GM23338 (cell line): ENCODE results near the gene IFNG-AS1. TPM values are rescaled to one million over a fixed set of nuclear protein-coding genes. Genes with fewer than 3 reads are reported as not detected.

Source experiments
- ATAC-seq: fragments of 200-7000 bp; cut with Tn5 transposase; 3 replicates; pipeline ENCODE4 v1.9.1; 2020
- DNase-seq: peaks from one replicate; pipeline ENCODE4 v3.0.0-alpha.2; 2015; ENCODE audit warnings: low spot score
- H2AFZ ChIP-seq: fragments of 200-600 bp; sonication (generic); 2 replicates; pipeline ENCODE4 v1.8.0; 2016; ENCODE audit warnings: antibody characterized with exemption, mild to moderate bottlenecking, moderate library complexity
- H3F3A ChIP-seq: fragments of 200-600 bp; sonication (generic); replicated peaks from 2 replicates; pipeline ENCODE4 v1.8.0; 2017; ENCODE audit warnings: antibody characterized with exemption, mixed run types, low read depth
- H3K27ac ChIP-seq: fragments of 200-600 bp; sonication (generic); 2 replicates; pipeline ENCODE4 v1.6.1; 2016; ENCODE audit warnings: low read depth
- H3K27me3 ChIP-seq: fragments of 200-600 bp; sonication (generic); 2 replicates; pipeline ENCODE4 v1.8.0; 2016; ENCODE audit warnings: mild to moderate bottlenecking, mixed run types, moderate library complexity; ENCODE audit not compliant: insufficient read depth
- H3K36me3 ChIP-seq: fragments of 200-600 bp; sonication (generic); 2 replicates; pipeline ENCODE4 v1.8.0; 2016; ENCODE audit warnings: mild to moderate bottlenecking; ENCODE audit not compliant: insufficient read depth
- H3K4me1 ChIP-seq: fragments of 200-600 bp; sonication (generic); 2 replicates; pipeline ENCODE4 v1.8.0; 2016; ENCODE audit warnings: mild to moderate bottlenecking, moderate library complexity; ENCODE audit not compliant: insufficient read depth
- H3K4me2 ChIP-seq: fragments of 200-600 bp; sonication (generic); 2 replicates; pipeline ENCODE4 v1.7.1; 2017; ENCODE audit warnings: mixed run types
- H3K4me3 ChIP-seq: fragments of 200-600 bp; sonication (generic); 2 replicates; pipeline ENCODE4 v1.6.1; 2016; ENCODE audit warnings: mixed run types
- H3K79me2 ChIP-seq: fragments of 200-600 bp; sonication (generic); replicated peaks from 2 replicates; pipeline ENCODE4 v1.8.0; 2017; ENCODE audit warnings: mild to moderate bottlenecking; ENCODE audit not compliant: insufficient read depth
- H3K9me2 ChIP-seq: fragments of 200-600 bp; sonication (generic); 2 replicates; pipeline ENCODE4 v1.8.0; 2017; ENCODE audit not compliant: insufficient read depth
- H4K20me1 ChIP-seq: fragments of 200-600 bp; sonication (generic); replicated peaks from 2 replicates; pipeline ENCODE4 v1.8.0; 2017; ENCODE audit warnings: mild to moderate bottlenecking; ENCODE audit not compliant: insufficient read depth
- H3K27ac Mint-ChIP-seq: 2 replicates; pipeline ENCODE4 v1.8.0; 2020; ENCODE audit warnings: inconsistent platforms, mild to moderate bottlenecking, moderate library complexity, mixed read lengths
- H3K27me3 Mint-ChIP-seq: 3 replicates; pipeline ENCODE4 v1.8.0; 2022; ENCODE audit warnings: low read depth, mild to moderate bottlenecking, moderate library complexity, mixed read lengths, inconsistent platforms; ENCODE audit not compliant: insufficient read depth, poor library complexity
- H3K36me3 Mint-ChIP-seq: 3 replicates; pipeline ENCODE4 v1.8.0; 2021; ENCODE audit warnings: low read depth, mild to moderate bottlenecking, inconsistent platforms, moderate library complexity, mixed read lengths
- H3K4me1 Mint-ChIP-seq: 3 replicates; pipeline ENCODE4 v1.8.0; 2020; ENCODE audit warnings: mild to moderate bottlenecking, inconsistent platforms, mixed read lengths
- H3K4me3 Mint-ChIP-seq: 3 replicates; pipeline ENCODE4 v1.8.0; 2021; ENCODE audit warnings: moderate library complexity, mild to moderate bottlenecking, inconsistent platforms, mixed read lengths
- H3K9me3 Mint-ChIP-seq: 3 replicates; pipeline ENCODE4 v1.8.0; 2020; ENCODE audit warnings: moderate library complexity, mild to moderate bottlenecking, inconsistent platforms, mixed read lengths
- EZH2 ChIP-seq: fragments of 200-600 bp; sonication (generic); IDR thresholded peaks from one replicate; pipeline ENCODE4 v1.8.0; 2017; ENCODE audit warnings: antibody characterized with exemption, mild to moderate bottlenecking, low read depth; ENCODE audit not compliant: unreplicated experiment
- EZH2phosphoT487 ChIP-seq: fragments of 200-600 bp; sonication (generic); IDR thresholded peaks from one replicate; pipeline ENCODE4 v1.8.1; 2018; ENCODE audit warnings: antibody characterized with exemption; ENCODE audit not compliant: unreplicated experiment
- NANOG ChIP-seq: IDR thresholded peaks from 2 replicates; pipeline ENCODE4 v1.6.1; 2016; ENCODE audit warnings: antibody characterized with exemption, borderline replicate concordance
- POLR2AphosphoS5 ChIP-seq: IDR thresholded peaks from 2 replicates; pipeline ENCODE4 v1.6.1; 2016; ENCODE audit warnings: antibody characterized with exemption, low read depth
- STAT1 ChIP-seq: IDR thresholded peaks from one replicate; pipeline ENCODE4 v1.6.1; 2016; ENCODE audit warnings: antibody characterized with exemption; ENCODE audit not compliant: unreplicated experiment
- ZNF114 ChIP-seq: fragments of 250-450 bp; sonication (Bioruptor Pico); IDR thresholded peaks from 2 replicates; pipeline ENCODE4 v1.5.0; 2020; ENCODE audit warnings: mild to moderate bottlenecking, moderate library complexity
- ZNF331 ChIP-seq: fragments of 250-450 bp; sonication (Bioruptor Pico); IDR thresholded peaks from 2 replicates; pipeline ENCODE4 v1.5.0; 2020; ENCODE audit warnings: low read depth, mild to moderate bottlenecking, moderate library complexity
- ZNF462 ChIP-seq: fragments of 250-450 bp; sonication (Bioruptor Pico); IDR thresholded peaks from 2 replicates; pipeline ENCODE4 v1.5.0; 2020; ENCODE audit warnings: mild to moderate bottlenecking, moderate library complexity
- polyA plus RNA-seq: library from polyadenylated mRNA; unstranded; fragments of >200 nt; fragmentation: Nextera tagmentation; extraction: Ambion mirVana; gene quantifications from 2 replicates; pipeline ENCODE4 v1.2.1, GENCODE V29; 2016
- total RNA-seq: library from RNA; depleted of rRNA; stranded (reverse); fragments of >200 nt; shearing (Covaris generic); gene quantifications from 2 replicates; pipeline ENCODE4 v1.2.3, GENCODE V29; 2014
- TF ChIP-seq, protein P1 (sequence below), 2 experiments: fragments of 200-600 bp in 1 of 2; sonication (generic) in 1 of 2; conservative IDR thresholded peaks; 2 replicates each; pipeline versions ENCODE4 v1.5.1 to v1.6.1; 2016 to 2017; ENCODE audit warnings: antibody characterized with exemption in 2 of 2, low read depth in 2 of 2, mild to moderate bottlenecking in 2 of 2, moderate library complexity in 1 of 2

IFNG-AS1 gene
- total and polyA plus RNA-seq, 2 experiments from 2014 or later = not detected

GRCh38 chr12:68065687-68066086, 76.4 kb downstream of the IFNG-AS1 start (continued):
- no peak for TF ChIP-seq STAT1
- TF ChIP-seq EZH2phosphoT487 = no peak
- TF ChIP-seq EZH2 = no peak
- no peak for TF ChIP-seq ZNF114

DNA sequence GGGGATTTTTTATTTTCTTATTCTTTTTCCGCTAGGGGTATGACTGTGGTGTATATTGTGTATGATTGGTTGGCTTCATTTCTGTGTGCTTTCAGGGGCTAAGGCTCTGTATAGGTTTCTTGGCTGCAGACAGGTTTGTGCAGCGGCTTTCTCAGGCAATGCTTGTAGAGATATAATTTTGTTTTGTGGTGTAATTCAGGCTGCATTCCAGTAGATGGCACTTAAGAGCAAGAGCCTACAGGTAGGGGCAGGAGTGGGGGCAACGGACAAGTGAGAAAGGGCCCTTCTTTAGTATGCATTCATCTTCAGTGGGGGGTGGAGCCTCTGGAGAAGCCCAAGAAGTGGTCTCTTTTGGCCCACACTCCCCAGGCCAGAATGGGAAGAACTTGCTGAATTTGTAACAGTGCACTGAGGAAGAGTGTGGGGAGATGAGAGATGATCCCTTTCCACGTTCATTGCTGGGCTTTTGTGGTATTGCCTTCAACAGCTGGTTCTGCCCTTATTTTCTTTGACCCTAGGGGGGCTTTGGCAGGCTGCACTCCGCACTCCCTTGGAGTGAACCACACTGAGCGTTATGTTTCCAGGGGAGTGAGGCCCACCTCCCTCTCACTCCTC, 78.6 kb downstream of the IFNG-AS1 start:
- no peak overlapping the region for H3K27ac Mint-ChIP-seq
- ATAC-seq (peak; percentile 50; the same call in 2 of the 3 replicates), DNase-seq (peak; percentile 62)
- H3K4me1 Mint-ChIP-seq = no peaks in the 10 kb centered on the region
- Histone ChIP-seq H3K27ac (no peak overlapping the region), H3K79me2 (no peaks in the 10 kb centered on the region), H3K27me3 (no peaks in the 10 kb centered on the region), H3K9me2 (0 out of 2 replicates have a peak, but pooled peaks cover 4% of the 10 kb centered on the region), H3K4me3 (no peak overlapping the region), H4K20me1 (no peaks in the 10 kb centered on the region), H3F3A (no peaks in the 10 kb centered on the region), H3K4me1 (no peaks in the 10 kb centered on the region), H3K4me2 (no peak overlapping the region), H2AFZ (no peak overlapping the region), H3K36me3 (no peaks in the 10 kb centered on the region)
- no peak overlapping the region for H3K4me3 Mint-ChIP-seq
- TF ChIP-seq EZH2 (no peak), EZH2phosphoT487 (no peak), ZNF331 (no peak), POLR2AphosphoS5 (no peak), ZNF462 (no peak), NANOG (no peak)
- TF ChIP-seq, protein P1, sequence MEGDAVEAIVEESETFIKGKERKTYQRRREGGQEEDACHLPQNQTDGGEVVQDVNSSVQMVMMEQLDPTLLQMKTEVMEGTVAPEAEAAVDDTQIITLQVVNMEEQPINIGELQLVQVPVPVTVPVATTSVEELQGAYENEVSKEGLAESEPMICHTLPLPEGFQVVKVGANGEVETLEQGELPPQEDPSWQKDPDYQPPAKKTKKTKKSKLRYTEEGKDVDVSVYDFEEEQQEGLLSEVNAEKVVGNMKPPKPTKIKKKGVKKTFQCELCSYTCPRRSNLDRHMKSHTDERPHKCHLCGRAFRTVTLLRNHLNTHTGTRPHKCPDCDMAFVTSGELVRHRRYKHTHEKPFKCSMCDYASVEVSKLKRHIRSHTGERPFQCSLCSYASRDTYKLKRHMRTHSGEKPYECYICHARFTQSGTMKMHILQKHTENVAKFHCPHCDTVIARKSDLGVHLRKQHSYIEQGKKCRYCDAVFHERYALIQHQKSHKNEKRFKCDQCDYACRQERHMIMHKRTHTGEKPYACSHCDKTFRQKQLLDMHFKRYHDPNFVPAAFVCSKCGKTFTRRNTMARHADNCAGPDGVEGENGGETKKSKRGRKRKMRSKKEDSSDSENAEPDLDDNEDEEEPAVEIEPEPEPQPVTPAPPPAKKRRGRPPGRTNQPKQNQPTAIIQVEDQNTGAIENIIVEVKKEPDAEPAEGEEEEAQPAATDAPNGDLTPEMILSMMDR (conservative IDR thresholded peaks at IDR 0.05; ENCODE audit: low read depth in 2 of 2) = peak; percentile 68 to 71
- peaks cover 8% of the 10 kb centered on the region for H3K36me3 Mint-ChIP-seq
- H3K9me3 Mint-ChIP-seq = peaks cover 21% of the 10 kb centered on the region
- peaks cover 3% of the 10 kb centered on the region for H3K27me3 Mint-ChIP-seq
